OCI-LY1 (cell line): ENCODE results near the gene TMEFF2.

Experiments used
- H2AFZ ChIP-seq: fragments of 200-600 bp; sonication (generic), shearing (Covaris generic); 2 replicates; pipeline ENCODE4 v1.6.0; 2014; ENCODE audit warnings: antibody characterized with exemption, mild to moderate bottlenecking, low read length
- H3F3A ChIP-seq: fragments of 200-600 bp; sonication (generic), shearing (Covaris generic); 2 replicates; pipeline ENCODE4 v1.6.0; 2014; ENCODE audit warnings: mild to moderate bottlenecking, antibody characterized with exemption, low read length, moderate library complexity; ENCODE audit not compliant: insufficient read depth
- H3K27ac ChIP-seq: fragments of 200-600 bp; sonication (generic); 2 replicates; pipeline ENCODE4 v1.5.1; 2014; ENCODE audit warnings: low read length, mixed run types, mild to moderate bottlenecking, low read depth; ENCODE audit not compliant: poor library complexity, severe bottlenecking
- H3K27me3 ChIP-seq: fragments of 200-600 bp; sonication (generic); 2 replicates; pipeline ENCODE4 v1.6.0; 2014; ENCODE audit warnings: antibody characterized with exemption, mild to moderate bottlenecking, low read length, moderate library complexity; ENCODE audit not compliant: insufficient read depth
- H3K36me3 ChIP-seq: fragments of 200-600 bp; sonication (generic); 2 replicates; pipeline ENCODE4 v1.6.1; 2014; ENCODE audit warnings: mild to moderate bottlenecking, antibody characterized with exemption, low read length, moderate library complexity, mixed read lengths; ENCODE audit not compliant: insufficient read depth
- H3K4me1 ChIP-seq: fragments of 200-600 bp; sonication (generic); 2 replicates; pipeline ENCODE4 v1.5.1; 2014; ENCODE audit warnings: mild to moderate bottlenecking, low read length, moderate library complexity; ENCODE audit not compliant: insufficient read depth, severe bottlenecking
- H3K4me2 ChIP-seq: fragments of 200-600 bp; sonication (generic), shearing (Covaris generic); 2 replicates; pipeline ENCODE4 v1.6.1; 2014; ENCODE audit warnings: low read length
- H3K4me3 ChIP-seq: fragments of 200-600 bp; sonication (generic); 2 replicates; pipeline ENCODE4 v1.5.1; 2014; ENCODE audit warnings: low read length, low read depth, mild to moderate bottlenecking, mixed read lengths; ENCODE audit not compliant: poor library complexity, severe bottlenecking
- H3K79me2 ChIP-seq: fragments of 200-600 bp; shearing (Covaris generic); 2 replicates; pipeline ENCODE4 v1.6.1; 2016; ENCODE audit warnings: mixed run types, low read length, mixed read lengths; ENCODE audit not compliant: insufficient read depth
- H3K9ac ChIP-seq: fragments of 200-600 bp; sonication (generic), shearing (Covaris generic); 2 replicates; pipeline ENCODE4 v1.6.1; 2014; ENCODE audit warnings: mild to moderate bottlenecking, low read length, mixed read lengths
- H3K9me2 ChIP-seq: fragments of 200-600 bp; sonication (generic), shearing (Covaris generic); 2 replicates; pipeline ENCODE4 v1.6.1; 2014; ENCODE audit warnings: low read depth, mild to moderate bottlenecking, low read length, mixed read lengths
- H3K9me3 ChIP-seq: fragments of 200-600 bp; shearing (Covaris generic); 2 replicates; pipeline ENCODE4 v1.6.1; 2014; ENCODE audit warnings: low read length, mixed read lengths
- H4K20me1 ChIP-seq: fragments of 200-600 bp; sonication (generic), shearing (Covaris generic); 2 replicates; pipeline ENCODE4 v1.6.0; 2016; ENCODE audit warnings: mild to moderate bottlenecking, low read length; ENCODE audit not compliant: insufficient read depth
- CTCF ChIP-seq: fragments of 200-600 bp; sonication (generic), shearing (Covaris generic); IDR thresholded peaks from 2 replicates; pipeline ENCODE4 v1.5.1; 2017; ENCODE audit warnings: mild to moderate bottlenecking, antibody characterized with exemption, low read length, moderate library complexity, mixed read lengths
- EZH2 ChIP-seq: fragments of 200-600 bp; sonication (generic), shearing (Covaris generic); IDR thresholded peaks from 2 replicates; pipeline ENCODE4 v1.8.0; 2017; ENCODE audit warnings: borderline replicate concordance, mixed run types, mild to moderate bottlenecking, antibody characterized with exemption, low read length, moderate library complexity, mixed read lengths

Gene TMEFF2

GRCh38 chr2:192159208-192159607 is 35.5 kb downstream of the TMEFF2 start:
- no peak overlapping the region for H3K4me3 ChIP-seq
- TF ChIP-seq CTCF = no peak
- no peak for TF ChIP-seq EZH2
- H3K9ac ChIP-seq = no peak overlapping the region
- no peak overlapping the region for H3K27ac ChIP-seq
- H3K36me3 ChIP-seq = no peaks in the 10 kb centered on the region
- no peaks in the 10 kb centered on the region for H3F3A ChIP-seq
- no peaks in the 10 kb centered on the region for H3K9me2 ChIP-seq
- H3K79me2 ChIP-seq = no peaks in the 10 kb centered on the region
- no peaks in the 10 kb centered on the region for H3K9me3 ChIP-seq
- no peaks in the 10 kb centered on the region for H3K4me1 ChIP-seq
- no peaks in the 10 kb centered on the region for H4K20me1 ChIP-seq
- no peaks in the 10 kb centered on the region for H3K27me3 ChIP-seq
- H3K4me2 ChIP-seq = no peak overlapping the region
- H2AFZ ChIP-seq = no peak overlapping the region

GRCh38 chr2:192157776-192158175 is 37.0 kb downstream of the TMEFF2 start:
- Histone ChIP-seq H3K27ac (no peak overlapping the region), H3K9me3 (no peaks in the 10 kb centered on the region), H3K36me3 (no peaks in the 10 kb centered on the region), H4K20me1 (no peaks in the 10 kb centered on the region), H3K27me3 (no peaks in the 10 kb centered on the region), H2AFZ (no peak overlapping the region), H3K9ac (no peak overlapping the region), H3K4me3 (no peak overlapping the region), H3F3A (no peaks in the 10 kb centered on the region), H3K4me1 (no peaks in the 10 kb centered on the region), H3K4me2 (no peak overlapping the region), H3K79me2 (no peaks in the 10 kb centered on the region), H3K9me2 (no peaks in the 10 kb centered on the region)
- TF ChIP-seq EZH2 = no peak

- no peaks in the 10 kb centered on the region for H3K4me1 ChIP-seq
- H3K9me2 ChIP-seq = no peaks in the 10 kb centered on the region
- no peaks in the 10 kb centered on the region for H3K79me2 ChIP-seq
- no peaks in the 10 kb centered on the region for H3K9me3 ChIP-seq
- H3F3A ChIP-seq = no peaks in the 10 kb centered on the region
- no peak overlapping the region for H3K4me2 ChIP-seq
- no peak overlapping the region for H3K27ac ChIP-seq
- no peaks in the 10 kb centered on the region for H3K36me3 ChIP-seq
- H2AFZ ChIP-seq = no peak overlapping the region
- no peaks in the 10 kb centered on the region for H4K20me1 ChIP-seq
- TF ChIP-seq CTCF (no peak), EZH2 (no peak)
- no peaks in the 10 kb centered on the region for H3K27me3 ChIP-seq
- H3K9ac ChIP-seq = no peak overlapping the region
- H3K4me3 ChIP-seq = no peak overlapping the region
These were observed 39.1 kb downstream of the TMEFF2 start for GRCh38 chr2:192155511-192156118.

- no peaks in the 10 kb centered on the region for H4K20me1 ChIP-seq
- no peaks in the 10 kb centered on the region for H3F3A ChIP-seq
- no peaks in the 10 kb centered on the region for H3K36me3 ChIP-seq
- H3K4me1 ChIP-seq = no peaks in the 10 kb centered on the region
- no peak overlapping the region for H3K9ac ChIP-seq
- no peak overlapping the region for H3K4me3 ChIP-seq
- H3K27ac ChIP-seq = no peak overlapping the region
- H3K9me2 ChIP-seq = no peaks in the 10 kb centered on the region
- no peaks in the 10 kb centered on the region for H3K79me2 ChIP-seq
- no peaks in the 10 kb centered on the region for H3K9me3 ChIP-seq
- no peak overlapping the region for H2AFZ ChIP-seq
- H3K27me3 ChIP-seq = no peaks in the 10 kb centered on the region
- H3K4me2 ChIP-seq = no peak overlapping the region
- TF ChIP-seq CTCF (no peak), EZH2 (no peak)
These were observed 41.2 kb downstream of the TMEFF2 start for GRCh38 chr2:192153561-192153960.
